ENCODE data around the gene NR5A1. TPM values are rescaled to one million over a fixed set of nuclear protein-coding genes. Genes with fewer than 3 reads are reported as not detected.

NR5A1 gene
- total RNA-seq, 1 donor from 2014 or later = 1.2 TPM

DNA sequence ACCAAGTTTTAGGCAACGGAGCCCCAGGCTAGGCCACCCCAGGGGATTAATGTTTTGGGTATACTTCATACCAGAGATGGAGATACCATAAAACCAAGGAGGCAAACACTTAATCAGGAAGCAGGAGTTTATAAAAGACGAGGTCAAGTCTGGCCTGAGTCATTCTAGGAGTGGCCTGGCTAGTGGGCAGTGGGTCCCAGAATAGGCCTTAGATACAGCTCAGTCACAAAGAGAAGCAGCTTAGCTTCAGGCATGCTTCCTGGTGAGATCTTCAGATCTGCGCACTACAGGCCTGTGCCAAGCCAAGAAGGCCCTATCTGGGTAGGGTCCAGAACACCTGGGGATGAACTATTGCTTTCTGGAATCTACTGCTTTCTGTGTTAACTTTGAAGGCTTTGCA lies 20.6 kb upstream of the NR5A1 start:
- H3K36me3 Mint-ChIP-seq (ENCODE audit: low read depth, unreplicated experiment) = peaks cover 11% of the 10 kb centered on the region
- no peak for DNase-seq (ENCODE audit: low spot score)
- H3K27ac Mint-ChIP-seq (ENCODE audit: unreplicated experiment) = no peak overlapping the region

DNA sequence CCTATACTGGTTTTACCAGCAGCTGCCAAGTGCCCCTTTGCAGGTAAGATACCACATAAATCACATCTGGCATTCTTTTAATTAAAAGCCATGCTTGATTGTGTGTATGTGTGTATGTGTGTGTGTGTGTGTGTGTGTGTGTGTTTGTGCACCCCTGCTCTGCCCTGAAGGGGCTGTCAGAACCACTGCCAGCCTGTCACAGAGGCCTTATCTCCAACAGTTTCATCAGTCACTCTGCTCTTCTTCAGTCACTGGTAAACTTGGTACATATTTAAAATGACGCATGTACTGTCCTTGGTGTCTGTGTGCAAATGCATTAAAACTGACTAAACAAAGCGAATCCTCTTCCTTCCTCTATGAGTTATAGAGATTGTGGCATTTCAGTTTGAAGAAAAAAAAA lies 19.0 kb upstream of the NR5A1 start:
- no peak for DNase-seq (ENCODE audit: low spot score)
- H3K27ac Mint-ChIP-seq (ENCODE audit: unreplicated experiment) = no peak overlapping the region
- H3K9me3 Mint-ChIP-seq (ENCODE audit: unreplicated experiment) = no peaks in the 10 kb centered on the region
- H3K4me1 Mint-ChIP-seq (ENCODE audit: unreplicated experiment) = no peaks in the 10 kb centered on the region
- TF ChIP-seq, protein P1, sequence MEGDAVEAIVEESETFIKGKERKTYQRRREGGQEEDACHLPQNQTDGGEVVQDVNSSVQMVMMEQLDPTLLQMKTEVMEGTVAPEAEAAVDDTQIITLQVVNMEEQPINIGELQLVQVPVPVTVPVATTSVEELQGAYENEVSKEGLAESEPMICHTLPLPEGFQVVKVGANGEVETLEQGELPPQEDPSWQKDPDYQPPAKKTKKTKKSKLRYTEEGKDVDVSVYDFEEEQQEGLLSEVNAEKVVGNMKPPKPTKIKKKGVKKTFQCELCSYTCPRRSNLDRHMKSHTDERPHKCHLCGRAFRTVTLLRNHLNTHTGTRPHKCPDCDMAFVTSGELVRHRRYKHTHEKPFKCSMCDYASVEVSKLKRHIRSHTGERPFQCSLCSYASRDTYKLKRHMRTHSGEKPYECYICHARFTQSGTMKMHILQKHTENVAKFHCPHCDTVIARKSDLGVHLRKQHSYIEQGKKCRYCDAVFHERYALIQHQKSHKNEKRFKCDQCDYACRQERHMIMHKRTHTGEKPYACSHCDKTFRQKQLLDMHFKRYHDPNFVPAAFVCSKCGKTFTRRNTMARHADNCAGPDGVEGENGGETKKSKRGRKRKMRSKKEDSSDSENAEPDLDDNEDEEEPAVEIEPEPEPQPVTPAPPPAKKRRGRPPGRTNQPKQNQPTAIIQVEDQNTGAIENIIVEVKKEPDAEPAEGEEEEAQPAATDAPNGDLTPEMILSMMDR (IDR thresholded peaks at IDR 0.05; ENCODE audit: unreplicated experiment) = no peak
- peaks cover 2% of the 10 kb centered on the region for H3K27me3 Mint-ChIP-seq (ENCODE audit: unreplicated experiment)
- H3K36me3 Mint-ChIP-seq (ENCODE audit: low read depth, unreplicated experiment) = peaks cover 17% of the 10 kb centered on the region
- no peak overlapping the region for H3K4me3 Mint-ChIP-seq (ENCODE audit: unreplicated experiment)

More for the DNA sequence above, 20.6 kb upstream of the NR5A1 start:
- Mint-ChIP-seq H3K4me1 (ENCODE audit: unreplicated experiment) (peaks cover 9% of the 10 kb centered on the region), H3K4me3 (ENCODE audit: unreplicated experiment) (no peak overlapping the region), H3K27me3 (ENCODE audit: unreplicated experiment) (peaks cover 3% of the 10 kb centered on the region), H3K9me3 (ENCODE audit: unreplicated experiment) (no peaks in the 10 kb centered on the region)
- TF ChIP-seq, protein P1 (IDR thresholded peaks at IDR 0.05; ENCODE audit: unreplicated experiment) = no peak

DNA sequence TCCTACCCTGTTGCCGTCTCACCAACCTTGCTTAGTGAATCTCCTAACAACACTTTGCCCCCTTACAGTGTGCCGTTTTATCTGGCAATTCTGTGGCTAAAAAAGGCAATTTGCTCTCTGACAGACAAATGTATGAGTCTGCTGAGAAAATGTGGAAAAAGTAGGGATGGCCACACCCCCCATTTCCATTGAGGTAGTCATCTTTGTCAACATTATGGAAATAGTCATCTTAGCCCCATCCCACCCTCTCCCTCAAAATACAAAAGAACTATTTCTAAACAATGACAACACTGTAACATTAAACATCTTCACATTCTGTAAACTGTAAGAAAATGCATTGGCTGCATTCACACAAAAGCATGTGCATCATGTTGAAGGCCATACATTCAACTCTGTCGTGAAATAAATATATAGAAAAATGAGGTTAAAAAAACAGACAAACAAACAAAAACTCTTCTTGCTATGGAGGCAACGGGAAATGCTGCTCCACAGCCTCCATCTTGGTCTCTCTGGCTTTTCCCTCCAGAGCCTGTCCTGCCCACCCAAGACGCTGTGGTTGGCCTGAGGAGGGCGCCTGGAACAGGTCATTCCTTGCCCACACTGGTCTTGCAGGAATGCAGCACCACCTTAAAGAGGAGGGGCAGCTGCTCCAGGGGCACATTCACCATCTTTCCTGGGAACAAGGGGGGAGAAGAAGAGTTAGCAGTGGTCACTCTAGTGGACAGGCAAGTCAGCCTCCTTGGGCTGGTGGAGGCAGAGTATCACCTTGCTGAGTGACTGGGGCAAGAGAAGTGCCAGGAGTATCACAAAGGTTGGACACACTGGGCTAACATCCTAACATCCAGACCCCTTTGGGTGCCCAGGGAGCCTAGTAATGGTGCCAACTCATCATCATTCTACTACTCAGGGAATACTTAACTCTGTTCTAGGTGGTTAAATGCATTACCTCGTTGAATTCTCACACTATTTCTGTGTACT lies 15.2 kb upstream of the NR5A1 start:
- TF ChIP-seq, protein P1 (IDR thresholded peaks at IDR 0.05; ENCODE audit: unreplicated experiment) = no peak
- Mint-ChIP-seq H3K9me3 (ENCODE audit: unreplicated experiment) (no peaks in the 10 kb centered on the region), H3K4me3 (ENCODE audit: unreplicated experiment) (no peak overlapping the region), H3K36me3 (ENCODE audit: low read depth, unreplicated experiment) (peaks cover 27% of the 10 kb centered on the region), H3K27me3 (ENCODE audit: unreplicated experiment) (peaks cover 2% of the 10 kb centered on the region), H3K4me1 (ENCODE audit: unreplicated experiment) (peaks cover 13% of the 10 kb centered on the region), H3K27ac (ENCODE audit: unreplicated experiment) (no peak overlapping the region)
- no peak for DNase-seq (ENCODE audit: low spot score)

DNA sequence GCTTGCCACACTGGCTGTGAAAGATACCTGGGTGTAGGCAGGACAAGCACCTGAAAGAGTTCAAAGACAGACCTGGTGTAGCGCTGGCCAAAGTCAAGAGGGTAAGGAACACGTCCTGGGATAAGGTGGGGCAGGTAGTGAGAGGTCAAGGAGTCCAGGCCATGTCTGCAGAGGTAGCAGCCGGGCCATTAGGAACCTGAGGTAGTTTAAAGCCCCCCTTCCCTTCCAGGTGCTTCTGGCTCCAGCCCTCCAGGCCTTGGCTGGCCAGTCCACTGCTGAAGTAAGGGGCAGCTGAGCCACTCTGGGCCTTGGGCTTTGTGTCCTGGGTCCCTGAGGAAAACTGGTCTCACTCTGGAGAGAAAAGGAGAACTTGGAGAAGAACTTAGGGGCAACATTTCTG lies 13.9 kb upstream of the NR5A1 start:
- H3K4me1 Mint-ChIP-seq (ENCODE audit: unreplicated experiment) = peaks cover 21% of the 10 kb centered on the region
- peaks cover 4% of the 10 kb centered on the region for H3K27me3 Mint-ChIP-seq (ENCODE audit: unreplicated experiment)
- peaks cover 31% of the 10 kb centered on the region for H3K36me3 Mint-ChIP-seq (ENCODE audit: low read depth, unreplicated experiment)
- TF ChIP-seq, protein P1 (IDR thresholded peaks at IDR 0.05; ENCODE audit: unreplicated experiment) = no peak
- H3K9me3 Mint-ChIP-seq (ENCODE audit: unreplicated experiment) = no peaks in the 10 kb centered on the region
- peak overlapping the region; percentile 17 for H3K4me3 Mint-ChIP-seq (ENCODE audit: unreplicated experiment)
- no peak overlapping the region for H3K27ac Mint-ChIP-seq (ENCODE audit: unreplicated experiment)
- no peak for DNase-seq (ENCODE audit: low spot score)

DNA sequence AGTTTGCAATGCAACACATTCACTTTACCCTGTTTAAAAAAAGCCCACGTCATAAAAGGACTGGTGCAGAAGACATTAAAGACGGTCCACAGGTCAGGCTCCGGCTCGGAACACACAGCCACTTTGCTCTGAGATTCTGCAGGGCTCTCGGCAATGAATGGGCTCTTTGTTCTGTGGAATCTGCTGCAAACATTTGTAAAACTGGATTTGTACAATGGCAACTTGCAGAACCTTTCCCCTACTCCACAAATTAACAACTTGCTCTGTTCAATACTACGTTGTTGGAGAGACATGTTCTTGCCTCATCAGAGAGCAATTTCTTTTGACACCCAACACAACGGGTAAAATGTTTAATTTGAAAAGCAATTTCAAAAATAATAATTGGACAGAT lies 13.0 kb upstream of the NR5A1 start:
- Mint-ChIP-seq H3K27ac (ENCODE audit: unreplicated experiment) (no peak overlapping the region), H3K9me3 (ENCODE audit: unreplicated experiment) (no peaks in the 10 kb centered on the region), H3K36me3 (ENCODE audit: low read depth, unreplicated experiment) (peaks cover 31% of the 10 kb centered on the region), H3K4me1 (ENCODE audit: unreplicated experiment) (peaks cover 21% of the 10 kb centered on the region), H3K27me3 (ENCODE audit: unreplicated experiment) (peaks cover 4% of the 10 kb centered on the region), H3K4me3 (ENCODE audit: unreplicated experiment) (peak overlapping the region; percentile 28)
- DNase-seq (ENCODE audit: low spot score) = no peak
- TF ChIP-seq, protein P1 (IDR thresholded peaks at IDR 0.05; ENCODE audit: unreplicated experiment) = no peak

All from endothelial cell (in vitro differentiated cells).